WTC11 (cell line): ENCODE results near the gene IFNL2.

Source experiments
- ETV6 ChIP-seq: sonication (generic); formaldehyde crosslinking; IDR thresholded peaks from 2 replicates; pipeline ENCODE4 v1.8.1; 2022; ENCODE audit warnings: mild to moderate bottlenecking, missing genetic modification reagents
- FOXP1 ChIP-seq: sonication (generic); formaldehyde crosslinking; IDR thresholded peaks from 2 replicates; pipeline ENCODE4 v1.8.0; 2022; ENCODE audit warnings: missing genetic modification reagents, mild to moderate bottlenecking, moderate library complexity, borderline replicate concordance
- ZNF121 ChIP-seq: sonication (generic); formaldehyde crosslinking; IDR thresholded peaks from 2 replicates; pipeline ENCODE4 v1.8.0; 2023; ENCODE audit warnings: missing genetic modification reagents
- TF ChIP-seq, protein P1 (sequence below): sonication (generic); formaldehyde crosslinking; IDR thresholded peaks from 2 replicates; pipeline ENCODE4 v1.8.1; 2022; ENCODE audit warnings: low read depth, missing genetic modification reagents, borderline replicate concordance
- TF ChIP-seq, protein P2 (sequence below): fragments of 200-600 bp; IDR thresholded peaks from 2 replicates; pipeline ENCODE4 v1.8.0; 2022; ENCODE audit warnings: antibody characterized with exemption
- TF ChIP-seq, protein P3 (sequence below): sonication (generic); formaldehyde crosslinking; IDR thresholded peaks from 2 replicates; pipeline ENCODE4 v1.8.1; 2023; ENCODE audit warnings: mild to moderate bottlenecking, missing genetic modification reagents, moderate library complexity
- TF ChIP-seq, protein P4 (sequence below): sonication (generic); formaldehyde crosslinking; IDR thresholded peaks from 2 replicates; pipeline ENCODE4 v1.8.0; 2022; ENCODE audit warnings: mild to moderate bottlenecking, missing genetic modification reagents
- TF ChIP-seq, protein P5 (sequence below): sonication (generic); formaldehyde crosslinking; IDR thresholded peaks from 2 replicates; pipeline ENCODE4 v1.8.1; 2023; ENCODE audit warnings: mild to moderate bottlenecking, moderate library complexity, missing genetic modification reagents

DNA sequence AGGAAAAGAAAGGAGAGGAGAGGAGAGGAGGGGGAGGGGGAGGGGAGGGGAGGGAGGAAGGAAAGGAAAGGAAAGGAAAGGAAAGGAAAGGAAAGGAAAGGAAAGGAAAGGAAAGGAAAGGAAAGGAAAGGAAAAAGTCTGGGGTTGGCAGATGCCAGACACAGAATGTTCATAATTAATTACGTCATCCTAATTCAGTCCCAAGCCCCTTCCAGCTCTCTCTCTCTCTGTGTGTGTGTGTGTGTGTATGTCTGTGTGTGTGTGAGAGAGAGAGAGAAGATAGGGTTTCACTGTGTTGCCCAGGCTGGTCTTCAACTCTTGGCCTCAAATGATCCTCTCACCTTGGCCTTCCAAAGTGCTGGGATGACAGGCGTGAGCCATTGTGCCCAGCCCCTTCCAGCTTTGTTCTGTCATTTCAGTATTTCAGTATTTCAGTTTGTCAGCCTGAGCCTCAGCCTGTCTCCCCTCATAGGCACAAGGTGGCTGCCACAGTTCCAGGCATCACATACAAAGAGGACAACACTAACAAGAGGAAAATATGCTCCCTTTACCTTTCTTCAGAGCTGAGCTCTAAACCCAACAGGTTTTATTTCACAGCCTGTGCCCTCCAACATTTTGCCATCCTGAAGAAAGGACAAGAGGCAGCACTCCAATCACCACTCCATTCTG is 38.0 kb upstream of the IFNL2 start:
- TF ChIP-seq ZNF121 (CRISPR knock-in tag) (no peak), ETV6 (CRISPR knock-in tag) (no peak), FOXP1 (no peak)
- TF ChIP-seq, protein P1, sequence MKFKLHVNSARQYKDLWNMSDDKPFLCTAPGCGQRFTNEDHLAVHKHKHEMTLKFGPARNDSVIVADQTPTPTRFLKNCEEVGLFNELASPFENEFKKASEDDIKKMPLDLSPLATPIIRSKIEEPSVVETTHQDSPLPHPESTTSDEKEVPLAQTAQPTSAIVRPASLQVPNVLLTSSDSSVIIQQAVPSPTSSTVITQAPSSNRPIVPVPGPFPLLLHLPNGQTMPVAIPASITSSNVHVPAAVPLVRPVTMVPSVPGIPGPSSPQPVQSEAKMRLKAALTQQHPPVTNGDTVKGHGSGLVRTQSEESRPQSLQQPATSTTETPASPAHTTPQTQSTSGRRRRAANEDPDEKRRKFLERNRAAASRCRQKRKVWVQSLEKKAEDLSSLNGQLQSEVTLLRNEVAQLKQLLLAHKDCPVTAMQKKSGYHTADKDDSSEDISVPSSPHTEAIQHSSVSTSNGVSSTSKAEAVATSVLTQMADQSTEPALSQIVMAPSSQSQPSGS (CRISPR knock-in tag): no peak
- TF ChIP-seq, protein P2, sequence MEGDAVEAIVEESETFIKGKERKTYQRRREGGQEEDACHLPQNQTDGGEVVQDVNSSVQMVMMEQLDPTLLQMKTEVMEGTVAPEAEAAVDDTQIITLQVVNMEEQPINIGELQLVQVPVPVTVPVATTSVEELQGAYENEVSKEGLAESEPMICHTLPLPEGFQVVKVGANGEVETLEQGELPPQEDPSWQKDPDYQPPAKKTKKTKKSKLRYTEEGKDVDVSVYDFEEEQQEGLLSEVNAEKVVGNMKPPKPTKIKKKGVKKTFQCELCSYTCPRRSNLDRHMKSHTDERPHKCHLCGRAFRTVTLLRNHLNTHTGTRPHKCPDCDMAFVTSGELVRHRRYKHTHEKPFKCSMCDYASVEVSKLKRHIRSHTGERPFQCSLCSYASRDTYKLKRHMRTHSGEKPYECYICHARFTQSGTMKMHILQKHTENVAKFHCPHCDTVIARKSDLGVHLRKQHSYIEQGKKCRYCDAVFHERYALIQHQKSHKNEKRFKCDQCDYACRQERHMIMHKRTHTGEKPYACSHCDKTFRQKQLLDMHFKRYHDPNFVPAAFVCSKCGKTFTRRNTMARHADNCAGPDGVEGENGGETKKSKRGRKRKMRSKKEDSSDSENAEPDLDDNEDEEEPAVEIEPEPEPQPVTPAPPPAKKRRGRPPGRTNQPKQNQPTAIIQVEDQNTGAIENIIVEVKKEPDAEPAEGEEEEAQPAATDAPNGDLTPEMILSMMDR: no peak
- TF ChIP-seq, protein P3, sequence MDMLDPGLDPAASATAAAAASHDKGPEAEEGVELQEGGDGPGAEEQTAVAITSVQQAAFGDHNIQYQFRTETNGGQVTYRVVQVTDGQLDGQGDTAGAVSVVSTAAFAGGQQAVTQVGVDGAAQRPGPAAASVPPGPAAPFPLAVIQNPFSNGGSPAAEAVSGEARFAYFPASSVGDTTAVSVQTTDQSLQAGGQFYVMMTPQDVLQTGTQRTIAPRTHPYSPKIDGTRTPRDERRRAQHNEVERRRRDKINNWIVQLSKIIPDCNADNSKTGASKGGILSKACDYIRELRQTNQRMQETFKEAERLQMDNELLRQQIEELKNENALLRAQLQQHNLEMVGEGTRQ (CRISPR knock-in tag): no peak
- TF ChIP-seq, protein P4, sequence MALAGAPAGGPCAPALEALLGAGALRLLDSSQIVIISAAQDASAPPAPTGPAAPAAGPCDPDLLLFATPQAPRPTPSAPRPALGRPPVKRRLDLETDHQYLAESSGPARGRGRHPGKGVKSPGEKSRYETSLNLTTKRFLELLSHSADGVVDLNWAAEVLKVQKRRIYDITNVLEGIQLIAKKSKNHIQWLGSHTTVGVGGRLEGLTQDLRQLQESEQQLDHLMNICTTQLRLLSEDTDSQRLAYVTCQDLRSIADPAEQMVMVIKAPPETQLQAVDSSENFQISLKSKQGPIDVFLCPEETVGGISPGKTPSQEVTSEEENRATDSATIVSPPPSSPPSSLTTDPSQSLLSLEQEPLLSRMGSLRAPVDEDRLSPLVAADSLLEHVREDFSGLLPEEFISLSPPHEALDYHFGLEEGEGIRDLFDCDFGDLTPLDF (CRISPR knock-in tag): no peak
- TF ChIP-seq, protein P5, sequence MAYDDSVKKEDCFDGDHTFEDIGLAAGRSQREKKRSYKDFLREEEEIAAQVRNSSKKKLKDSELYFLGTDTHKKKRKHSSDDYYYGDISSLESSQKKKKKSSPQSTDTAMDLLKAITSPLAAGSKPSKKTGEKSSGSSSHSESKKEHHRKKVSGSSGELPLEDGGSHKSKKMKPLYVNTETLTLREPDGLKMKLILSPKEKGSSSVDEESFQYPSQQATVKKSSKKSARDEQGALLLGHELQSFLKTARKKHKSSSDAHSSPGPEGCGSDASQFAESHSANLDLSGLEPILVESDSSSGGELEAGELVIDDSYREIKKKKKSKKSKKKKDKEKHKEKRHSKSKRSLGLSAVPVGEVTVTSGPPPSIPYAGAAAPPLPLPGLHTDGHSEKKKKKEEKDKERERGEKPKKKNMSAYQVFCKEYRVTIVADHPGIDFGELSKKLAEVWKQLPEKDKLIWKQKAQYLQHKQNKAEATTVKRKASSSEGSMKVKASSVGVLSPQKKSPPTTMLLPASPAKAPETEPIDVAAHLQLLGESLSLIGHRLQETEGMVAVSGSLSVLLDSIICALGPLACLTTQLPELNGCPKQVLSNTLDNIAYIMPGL (CRISPR knock-in tag): no peak
